DMS 273 (cell line): ENCODE measurements around the gene THOC7.

Experiments used
- DNase-seq: peaks from one replicate; lab custom pipeline; 2025; ENCODE audit not compliant: unreplicated experiment; lab: John Stamatoyannopoulos, UW

The THOC7 gene

DNA sequence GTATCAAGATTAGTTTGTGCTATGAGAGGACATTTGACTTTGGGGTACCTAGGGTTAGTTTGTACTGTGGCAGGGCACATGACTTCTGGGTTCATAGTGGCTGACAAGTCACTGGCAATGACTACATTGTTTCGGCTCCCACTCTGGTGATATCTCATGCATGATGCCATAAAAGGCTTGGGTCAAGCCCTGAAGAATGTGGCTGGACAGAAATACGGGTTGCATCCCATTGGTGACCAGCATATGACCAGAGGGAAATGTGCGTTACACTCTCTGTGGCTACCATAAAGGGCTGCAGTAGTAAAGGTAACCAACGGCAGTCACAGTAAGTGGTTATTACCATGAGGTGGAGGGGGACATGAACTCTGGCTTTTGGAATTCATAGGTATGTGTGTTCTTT, 18.4 kb downstream of the THOC7 start:
- no peak for DNase-seq

DNA sequence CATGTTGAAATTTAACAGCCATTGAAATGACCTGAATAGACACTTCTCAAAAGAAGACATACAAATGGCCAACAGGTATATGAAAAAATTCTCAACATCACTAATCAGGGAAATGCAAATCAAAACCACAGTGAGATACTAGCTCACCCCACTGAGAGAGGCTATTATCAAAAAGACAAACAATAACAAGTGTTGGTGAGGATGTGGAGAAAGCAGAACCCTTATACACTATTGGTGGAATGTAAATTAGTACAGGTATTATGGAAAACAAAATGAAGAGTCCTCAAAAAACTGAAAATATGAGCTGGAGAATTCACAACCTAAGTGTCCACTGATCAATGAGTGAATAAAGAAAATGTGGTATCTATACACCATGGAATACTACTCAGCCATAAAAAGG, 21.5 kb downstream of the THOC7 start:
- DNase-seq = no peak

GRCh38 chr3:63841704-63842103, 21.9 kb downstream of the THOC7 start:
- DNase-seq = no peak

DNA sequence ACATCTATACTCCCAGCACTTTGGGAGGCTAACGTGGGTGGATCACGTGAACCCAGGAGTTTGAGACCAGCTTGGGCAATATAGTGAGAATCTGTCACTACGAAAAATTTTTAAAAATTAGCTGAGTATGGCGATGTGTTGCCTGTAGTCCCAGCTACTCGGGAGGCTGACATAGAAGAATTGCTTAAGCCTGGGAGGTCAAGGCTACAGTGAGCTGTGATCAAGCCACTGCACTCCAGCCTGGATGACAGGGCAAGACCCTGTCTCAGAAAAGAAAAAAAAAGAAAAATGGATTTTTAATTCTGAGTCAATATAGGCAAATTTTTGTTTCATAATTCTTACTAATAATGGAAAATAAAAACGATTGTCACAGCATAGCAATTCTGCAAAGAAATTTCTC, 31.2 kb downstream of the THOC7 start:
- DNase-seq = no peak

DNA sequence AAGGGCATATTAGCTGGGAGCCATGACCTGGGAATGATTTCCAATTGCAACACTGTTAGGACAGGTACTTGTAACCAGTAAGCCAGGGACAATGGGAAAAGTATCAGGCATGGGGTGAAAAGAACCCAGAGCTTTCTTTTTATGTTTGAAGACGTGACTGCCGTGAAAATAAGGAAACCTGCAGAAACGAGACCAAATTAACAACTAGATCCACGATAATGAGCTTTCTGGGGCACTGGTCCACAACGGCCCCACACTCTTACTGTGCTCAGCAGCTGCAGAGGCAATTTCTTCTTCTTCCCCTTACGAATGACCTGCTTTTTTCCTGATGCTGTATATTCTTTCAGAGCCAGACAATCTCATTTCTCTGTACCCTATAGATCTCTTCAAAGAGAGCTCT, 33.1 kb downstream of the THOC7 start:
- DNase-seq = no peak

DNA sequence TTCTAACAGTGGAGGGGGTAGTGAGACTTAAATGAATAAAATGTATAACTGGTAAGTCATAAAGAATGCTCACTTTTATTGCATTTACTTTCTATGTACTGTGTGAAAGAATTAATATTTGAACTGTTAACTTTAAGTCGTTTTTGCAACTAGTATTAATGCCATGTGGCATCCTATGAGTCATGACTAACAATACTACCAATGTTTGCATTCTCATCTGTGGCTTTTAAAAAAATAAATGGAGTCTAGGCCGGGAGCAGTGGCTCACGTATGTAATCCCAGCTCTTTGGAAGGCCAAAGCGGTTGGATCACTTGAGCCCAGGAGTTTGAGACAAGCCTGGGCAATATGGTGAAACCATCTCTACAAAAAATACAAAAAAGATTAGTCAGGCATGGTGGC, 39.3 kb downstream of the THOC7 start:
- no peak for DNase-seq

- DNase-seq = no peak
Observed at GRCh38 chr3:63819151-63819398, 44.5 kb downstream of the THOC7 start, which contains the start of gene C3orf49. TSS of gene C3orf49 (plus strand) at chr3:63819299. CDS start at chr3:63819472, 173 bp downstream.

GRCh38 chr3:63818282-63819150, 45.1 kb downstream of the THOC7 start:
- peak; percentile 75 for DNase-seq

DNA sequence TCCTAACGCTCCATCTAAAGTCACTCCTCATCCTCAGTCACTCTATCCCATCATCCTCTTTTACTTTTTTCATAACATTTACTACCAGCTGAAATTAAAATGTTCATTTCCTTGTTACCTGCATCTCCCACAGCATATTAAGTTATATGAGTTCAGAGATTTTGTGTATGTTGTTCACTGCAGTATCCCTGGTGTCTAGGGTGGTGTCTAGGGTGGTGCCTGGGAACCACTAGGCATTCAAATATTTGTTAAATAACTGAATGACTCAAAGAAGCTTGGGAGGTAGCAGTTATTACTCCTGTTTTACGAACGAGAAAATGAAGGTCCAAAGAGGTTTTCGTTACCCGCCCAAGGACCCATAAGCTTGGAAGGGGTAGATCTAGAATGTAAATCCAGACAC, 46.4 kb downstream of the THOC7 start:
- DNase-seq = no peak

DNA sequence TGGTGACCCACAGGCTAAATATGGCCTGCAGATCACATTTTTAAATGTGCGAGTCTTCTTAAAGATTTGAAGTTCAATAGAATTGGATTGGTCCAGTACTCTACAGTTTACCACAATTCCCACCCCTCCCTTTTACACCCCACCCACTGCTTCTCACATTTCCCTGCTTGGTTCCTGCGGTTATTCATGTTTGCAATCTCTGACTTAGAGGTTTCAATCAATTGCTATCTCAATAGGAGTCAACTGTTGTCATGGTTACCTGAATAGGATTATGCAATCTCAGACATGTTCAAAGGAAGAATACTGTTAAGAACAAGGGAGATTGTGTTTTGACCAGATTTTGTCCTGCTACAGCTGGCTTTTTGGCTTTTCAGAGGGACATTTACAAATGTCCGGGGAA, 49.4 kb downstream of the THOC7 start:
- no peak for DNase-seq

GRCh38 chr3:63809607-63810006, 54.0 kb downstream of the THOC7 start:
- no peak for DNase-seq

- no peak for DNase-seq
Observed at GRCh38 chr3:63808633-63809032, 55.0 kb downstream of the THOC7 start.

- no peak for DNase-seq
Observed at GRCh38 chr3:63807961-63808565, 55.5 kb downstream of the THOC7 start.

DNA sequence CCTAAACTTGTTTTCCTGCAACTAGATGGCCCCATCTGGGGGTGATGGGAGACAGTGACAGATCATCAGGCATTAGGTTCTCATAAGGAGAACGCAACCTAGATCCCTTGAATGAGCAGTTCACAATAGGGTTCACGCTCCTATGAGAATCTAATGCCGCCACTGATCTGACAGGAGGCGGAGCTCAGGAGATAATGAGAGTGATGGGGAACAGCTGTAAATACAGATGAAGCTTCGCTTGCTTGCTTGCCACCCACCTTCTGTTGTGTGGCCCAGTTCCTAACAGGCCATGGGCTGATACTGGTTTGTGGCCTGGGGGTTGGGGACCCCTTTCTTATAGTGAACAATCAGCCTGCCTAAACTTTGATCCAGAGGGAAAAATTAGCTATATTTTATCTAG, 59.7 kb downstream of the THOC7 start:
- DNase-seq = no peak

- no peak for DNase-seq
Observed at GRCh38 chr3:63800097-63800496, 63.5 kb downstream of the THOC7 start.

- DNase-seq = no peak
Observed at GRCh38 chr3:63798949-63799348, 64.7 kb downstream of the THOC7 start.

DNA sequence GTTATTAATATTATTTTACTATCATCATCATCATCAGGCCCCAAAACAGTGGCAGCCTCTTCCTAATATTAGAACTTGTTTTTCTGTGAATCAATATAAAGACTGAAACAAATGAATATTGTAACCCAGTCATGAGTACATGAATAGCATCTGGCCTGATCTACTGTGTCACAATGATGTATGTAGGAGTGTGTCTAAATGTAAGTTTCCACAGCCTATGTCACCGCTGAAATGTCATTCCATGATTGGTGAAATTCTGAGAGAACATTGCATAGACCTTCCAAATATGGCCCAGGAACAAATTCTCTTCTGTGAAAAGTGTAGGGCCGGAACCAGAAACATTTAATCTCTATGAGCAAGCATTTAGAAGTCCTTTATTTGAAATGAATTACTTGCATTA, 65.1 kb downstream of the THOC7 start:
- DNase-seq = no peak

GRCh38 chr3:63795438-63795837, 68.2 kb downstream of the THOC7 start:
- DNase-seq = no peak

DNA sequence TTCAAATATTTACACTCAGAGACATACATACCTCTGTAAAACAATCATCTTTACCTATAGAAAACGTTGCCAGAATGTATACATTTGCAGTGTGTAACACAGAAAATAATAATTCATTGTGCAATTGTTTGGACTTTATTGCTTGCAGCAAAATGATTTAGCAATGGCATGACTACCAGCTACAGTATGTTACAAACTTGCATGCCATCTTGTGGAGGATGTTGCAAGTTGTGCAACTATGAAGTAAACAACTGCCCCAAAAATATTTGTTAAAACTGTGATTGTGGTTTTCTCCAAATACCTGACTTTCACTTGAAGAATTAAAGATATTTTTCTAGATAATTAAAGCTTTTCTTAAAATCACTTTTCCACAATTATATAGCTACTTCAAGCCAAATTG, 71.6 kb downstream of the THOC7 start:
- DNase-seq = peak; percentile 45
